Pancreas (tissue), 10 donors: ENCODE measurements around the gene ZSCAN25. TPM values are rescaled to one million over a fixed set of nuclear protein-coding genes. Genes with fewer than 3 reads are reported as not detected.

ENCODE experiments used
- ATAC-seq, 4 donors: fragments of 200-7000 bp; cut with Tn5 transposase; one replicate each; pipeline versions ENCODE4 v1.8.0 to v1.9.1; 2020; ENCODE audit warnings: mild to moderate bottlenecking in 4 of 4, moderate library complexity in 4 of 4
- DNase-seq, 6 donors: peaks; one replicate each; pipeline ENCODE4 v3.0.0-alpha.2; 2020
- FAIRE-seq: peaks from 2 replicates; lab custom pipeline; 2012; peaks lifted over from hg19 to GRCh38; lab: Jason Lieb, UNC
- H3K27ac ChIP-seq, 4 donors: fragments of 200-600 bp; sonication (generic); 1 replicate in 3 of 4; 2 replicates in 1 of 4; pipeline versions ENCODE4 v1.5.0 to v1.8.0; 2020
- H3K27me3 ChIP-seq, 4 donors: fragments of 200-600 bp; one replicate each; pipeline ENCODE4 v1.8.0; 2021
- H3K36me3 ChIP-seq, 3 donors: fragments of 200-600 bp; sonication (generic) in 1 of 3; one replicate each; pipeline versions ENCODE4 v1.5.0 to v1.8.0; 2020 to 2021
- H3K4me1 ChIP-seq, 3 donors: fragments of 200-600 bp; one replicate each; pipeline ENCODE4 v1.8.0; 2021
- H3K4me3 ChIP-seq, 4 donors: fragments of 200-600 bp; sonication (generic) in 2 of 4; one replicate each; pipeline versions ENCODE4 v1.5.0 to v1.8.0; 2020 to 2021
- H3K9me3 ChIP-seq, 4 donors: fragments of 200-600 bp; one replicate each; pipeline ENCODE4 v1.8.0; 2021
- CTCF ChIP-seq, 4 donors: fragments of 200-600 bp; sonication (generic) in 3 of 4; IDR thresholded peaks; one replicate each; pipeline versions ENCODE4 v1.5.0 to v1.8.0; 2021; ENCODE audit warnings: antibody characterized with exemption in 4 of 4
- WGBS, 2 donors: extraction: QIAGEN DNeasy Blood & Tissue Kit; methylation state at CpG; one replicate each; pipeline ENCODE4 v1.1.7; 2013; 5-methylcytosine and 5-hydroxymethylcytosine counted together
- intact Hi-C, 3 donors: fragments of 100-400 bp; cut with DNase I; formaldehyde crosslinking; loops; one replicate each; pipeline versions ENCODE4 v1.11.1 to v1.14.2; 2022
- polyA plus RNA-seq, 2 donors: library from polyadenylated mRNA; stranded (reverse); fragments of 200-250 nt; gene quantifications; one replicate each; pipeline ENCODE4 v1.2.3, GENCODE V29; 2013
- total RNA-seq, 6 donors: library from RNA; stranded (reverse); fragmentation: NEBNext Ultra II Directional in 4 of 6; extraction: Animal tissue kit (Norgen Biotek cat#: 25700) in 4 of 6; gene quantifications; one replicate each; pipeline versions ENCODE4 v1.2.1 to v1.2.4, GENCODE V29; 2021 to 2023
- donor health status: healthy with polysubstance abuse.
- donor health status: DM: no; HTN: no; CAD: no; lungs with moderate emphysema.
- donor health status: DM: no; HTN: no; CAD: no.
- donor health status: control.
- donor health status: control.
- donor health status: Bipolar disorder and iron deficiency.
- donor health status: DM: yes; HTN: yes; CAD: no.
- donor health status: DM: no; HTN: no; CAD: no.
- donor health status: DM: no; HTN: no; CAD: no.
- donor health status: DM: yes; HTN: yes; CAD: no.

ZSCAN25 gene
- total and polyA plus RNA-seq, 8 donors: 4.7 to 12.8 (median 8.0) TPM

- FAIRE-seq: no peak
- intact Hi-C loops: no loop called here
- H3K27ac ChIP-seq: no peak overlapping the region
- H3K36me3 ChIP-seq: peaks cover 0 to 84% (median 49%) of the 10 kb centered on the region in 3 donors
- WGBS, 2 donors: 75 to 79% methylated on average over 1 of the region's 1 CpG
- no peak for ATAC-seq
- H3K27me3 ChIP-seq: no peaks in the 10 kb centered on the region
- H3K4me1 ChIP-seq: no peaks in the 10 kb centered on the region
- no peak for TF ChIP-seq CTCF (IDR thresholded peaks at IDR 0.05)
- DNase-seq: no peak
- no peaks in the 10 kb centered on the region for H3K9me3 ChIP-seq
- no peak overlapping the region for H3K4me3 ChIP-seq
Measured at GRCh38 chr7:99626661-99627060, 9.9 kb downstream of the ZSCAN25 start.

GRCh38 chr7:99627513-99627912 lies 10.8 kb downstream of the ZSCAN25 start:
- Histone ChIP-seq H3K4me1 (no peaks in the 10 kb centered on the region), H3K36me3 (peaks cover 0 to 75% (median 42%) of the 10 kb centered on the region in 3 donors), H3K27me3 (no peaks in the 10 kb centered on the region), H3K27ac (no peak overlapping the region), H3K9me3 (no peaks in the 10 kb centered on the region), H3K4me3 (no peak overlapping the region)
- 93 to 98% methylated on average over 11 of the region's 11 CpGs for WGBS, 2 donors
- DNase-seq: no peak
- TF ChIP-seq CTCF (IDR thresholded peaks at IDR 0.05): no peak
- intact Hi-C loops: no loop called here
- no peak for ATAC-seq
- FAIRE-seq: no peak

- Histone ChIP-seq H3K27me3 (no peaks in the 10 kb centered on the region), H3K9me3 (no peaks in the 10 kb centered on the region), H3K27ac (no peak overlapping the region), H3K4me1 (no peaks in the 10 kb centered on the region), H3K4me3 (no peak overlapping the region), H3K36me3 (peaks cover 0 to 63% (median 36%) of the 10 kb centered on the region in 3 donors)
- no peak for ATAC-seq
- no peak for DNase-seq
- 78 to 81% methylated on average over 14 of the region's 14 CpGs for WGBS, 2 donors
- intact Hi-C loops: no loop called here
- no peak for TF ChIP-seq CTCF (IDR thresholded peaks at IDR 0.05)
- FAIRE-seq: no peak
Measured at GRCh38 chr7:99628471-99629465, 12.0 kb downstream of the ZSCAN25 start.

- no peak for TF ChIP-seq CTCF (IDR thresholded peaks at IDR 0.05)
- Histone ChIP-seq H3K9me3 (no peaks in the 10 kb centered on the region), H3K27me3 (no peaks in the 10 kb centered on the region), H3K36me3 (peaks cover 0 to 55% (median 27%) of the 10 kb centered on the region in 3 donors), H3K4me3 (no peak overlapping the region), H3K4me1 (no peaks in the 10 kb centered on the region), H3K27ac (no peak overlapping the region)
- FAIRE-seq (no peak), DNase-seq (no peak), ATAC-seq (no peak)
- WGBS, 2 donors: 87 to 89% methylated on average over 20 of the region's 20 CpGs
- intact Hi-C loops: no loop called here
Measured at GRCh38 chr7:99629643-99630042, 12.9 kb downstream of the ZSCAN25 start.
